SK-N-SH treated with all-trans-retinoic acid at 6 μM for 48 hours (cell line): ENCODE results near the gene CRADD.

Experiments used
- ATAC-seq: fragments of 200-7000 bp; cut with Tn5 transposase; 3 replicates; pipeline ENCODE4 v1.9.1; 2020; ENCODE audit warnings: mild to moderate bottlenecking, moderate library complexity
- ARNTL ChIP-seq: fragments of 450-650 bp; formaldehyde crosslinking; IDR thresholded peaks from 2 replicates; pipeline ENCODE4 v1.5.0; 2020; ENCODE audit warnings: low read depth, mild to moderate bottlenecking, moderate library complexity, borderline replicate concordance
- BACH2 ChIP-seq: fragments of 250-450 bp; sonication (Bioruptor Pico); IDR thresholded peaks from 2 replicates; pipeline ENCODE4 v1.9.0; 2021; ENCODE audit warnings: mild to moderate bottlenecking, borderline replicate concordance
- ESRRG ChIP-seq: fragments of 250-450 bp; sonication (Bioruptor Pico); IDR thresholded peaks from 2 replicates; pipeline ENCODE4 v1.6.1; 2021; ENCODE audit warnings: mild to moderate bottlenecking
- GLIS3 ChIP-seq: fragments of 250-450 bp; sonication (Bioruptor Pico); IDR thresholded peaks from 2 replicates; pipeline ENCODE4 v1.5.0; 2020; ENCODE audit warnings: mild to moderate bottlenecking, moderate library complexity
- ISL1 ChIP-seq: fragments of 250-450 bp; sonication (Bioruptor Pico); IDR thresholded peaks from 2 replicates; pipeline ENCODE4 v2.1.2; 2022; ENCODE audit warnings: mild to moderate bottlenecking, moderate library complexity
- OSR1 ChIP-seq: fragments of 250-450 bp; sonication (Bioruptor Pico); IDR thresholded peaks from 2 replicates; pipeline ENCODE4 v1.8.0; 2022; ENCODE audit warnings: moderate library complexity, mild to moderate bottlenecking, inconsistent platforms
- POU6F1 ChIP-seq: fragments of 250-450 bp; sonication (Bioruptor Pico); IDR thresholded peaks from 2 replicates; pipeline ENCODE4 v1.8.0; 2021; ENCODE audit warnings: low read depth, mild to moderate bottlenecking, moderate library complexity, borderline replicate concordance
- PPARA ChIP-seq: fragments of 250-450 bp; sonication (Bioruptor Pico); IDR thresholded peaks from 2 replicates; pipeline ENCODE4 v1.5.0; 2020; ENCODE audit warnings: mild to moderate bottlenecking, borderline replicate concordance
- RARB ChIP-seq: fragments of 250-450 bp; sonication (Bioruptor Pico); IDR thresholded peaks from 2 replicates; pipeline ENCODE4 v1.8.0; 2021; ENCODE audit warnings: mild to moderate bottlenecking, moderate library complexity
- SNAI2 ChIP-seq: fragments of 250-450 bp; sonication (Bioruptor Pico); IDR thresholded peaks from 2 replicates; pipeline ENCODE4 v1.5.0; 2020; ENCODE audit warnings: mild to moderate bottlenecking, moderate library complexity
- TCF4 ChIP-seq: fragments of 250-450 bp; sonication (Bioruptor Pico); IDR thresholded peaks from 2 replicates; pipeline ENCODE4 v1.8.0; 2021; ENCODE audit warnings: mild to moderate bottlenecking, moderate library complexity, borderline replicate concordance
- TSHZ2 ChIP-seq: fragments of 250-450 bp; sonication (Bioruptor Pico); IDR thresholded peaks from 2 replicates; pipeline ENCODE4 v1.5.0; 2020; ENCODE audit warnings: mild to moderate bottlenecking, moderate library complexity
- ZFP30 ChIP-seq: fragments of 450-650 bp; formaldehyde crosslinking; IDR thresholded peaks from 2 replicates; pipeline ENCODE4 v1.5.0; 2022; ENCODE audit warnings: mild to moderate bottlenecking, moderate library complexity
- ZNF565 ChIP-seq: fragments of 450-650 bp; formaldehyde crosslinking; conservative IDR thresholded peaks from 2 replicates; pipeline ENCODE4 v1.5.0; 2020; ENCODE audit warnings: low read depth, mild to moderate bottlenecking, moderate library complexity
- ZNF70 ChIP-seq: fragments of 450-650 bp; formaldehyde crosslinking; IDR thresholded peaks from 2 replicates; pipeline ENCODE4 v1.5.0; 2020; ENCODE audit warnings: mild to moderate bottlenecking, moderate library complexity
- ZNF8 ChIP-seq: fragments of 450-650 bp; formaldehyde crosslinking; IDR thresholded peaks from 2 replicates; pipeline ENCODE4 v1.5.0; 2020; ENCODE audit warnings: mild to moderate bottlenecking, moderate library complexity
- TF ChIP-seq, protein P1 (sequence below): fragments of 250-450 bp; sonication (Bioruptor Pico); IDR thresholded peaks from 2 replicates; pipeline ENCODE4 v1.5.1; 2021; ENCODE audit warnings: mild to moderate bottlenecking, moderate library complexity
- TF ChIP-seq, protein P2 (sequence below): fragments of 250-450 bp; sonication (Bioruptor Pico); IDR thresholded peaks from 2 replicates; pipeline ENCODE4 v1.5.1; 2020; ENCODE audit warnings: low read depth, mild to moderate bottlenecking, moderate library complexity

The CRADD gene

GRCh38 chr12:93894391-93895088 is 217.4 kb downstream of the CRADD start:
- peak; percentile 51 for ATAC-seq
- TF ChIP-seq ZNF565 (no peak), ZFP30 (CRISPR knock-in tag) (no peak), TCF4 (CRISPR knock-in tag) (no peak), BACH2 (CRISPR knock-in tag) (no peak), ISL1 (CRISPR knock-in tag) (peak; percentile 39; the same call in 1 of the 2 replicates), ESRRG (CRISPR knock-in tag) (no peak), SNAI2 (no peak)

DNA sequence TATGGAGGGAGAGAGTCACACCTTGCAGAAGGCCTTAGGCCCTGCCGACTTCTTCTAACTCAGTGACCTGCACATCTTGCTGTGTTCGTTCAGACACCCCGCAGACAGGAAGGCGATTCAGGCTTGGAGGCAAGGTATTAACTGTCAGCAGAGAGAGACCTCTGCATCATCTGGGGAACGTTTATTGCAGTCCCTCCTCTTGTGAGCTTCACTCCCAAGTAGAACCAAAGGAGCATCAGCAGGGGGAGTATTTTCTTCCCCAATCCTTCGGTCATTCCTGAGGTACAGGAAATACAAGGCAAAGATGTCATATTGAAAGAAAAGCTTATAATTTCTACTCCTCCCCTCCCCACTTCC is 217.9 kb downstream of the CRADD start:
- ATAC-seq = peak; percentile 15; the same call in 1 of the 3 replicates
- no peak for TF ChIP-seq ISL1 (CRISPR knock-in tag)
- TF ChIP-seq ZFP30 (CRISPR knock-in tag) = no peak
- no peak for TF ChIP-seq GLIS3
- no peak for TF ChIP-seq PPARA (CRISPR knock-in tag)
- TF ChIP-seq OSR1 = no peak
- TF ChIP-seq TCF4 (CRISPR knock-in tag) = no peak
- TF ChIP-seq, protein P1, sequence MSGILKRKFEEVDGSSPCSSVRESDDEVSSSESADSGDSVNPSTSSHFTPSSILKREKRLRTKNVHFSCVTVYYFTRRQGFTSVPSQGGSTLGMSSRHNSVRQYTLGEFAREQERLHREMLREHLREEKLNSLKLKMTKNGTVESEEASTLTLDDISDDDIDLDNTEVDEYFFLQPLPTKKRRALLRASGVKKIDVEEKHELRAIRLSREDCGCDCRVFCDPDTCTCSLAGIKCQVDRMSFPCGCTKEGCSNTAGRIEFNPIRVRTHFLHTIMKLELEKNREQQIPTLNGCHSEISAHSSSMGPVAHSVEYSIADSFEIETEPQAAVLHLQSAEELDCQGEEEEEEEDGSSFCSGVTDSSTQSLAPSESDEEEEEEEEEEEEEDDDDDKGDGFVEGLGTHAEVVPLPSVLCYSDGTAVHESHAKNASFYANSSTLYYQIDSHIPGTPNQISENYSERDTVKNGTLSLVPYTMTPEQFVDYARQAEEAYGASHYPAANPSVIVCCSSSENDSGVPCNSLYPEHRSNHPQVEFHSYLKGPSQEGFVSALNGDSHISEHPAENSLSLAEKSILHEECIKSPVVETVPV (CRISPR knock-in tag) = no peak
- TF ChIP-seq, protein P2, sequence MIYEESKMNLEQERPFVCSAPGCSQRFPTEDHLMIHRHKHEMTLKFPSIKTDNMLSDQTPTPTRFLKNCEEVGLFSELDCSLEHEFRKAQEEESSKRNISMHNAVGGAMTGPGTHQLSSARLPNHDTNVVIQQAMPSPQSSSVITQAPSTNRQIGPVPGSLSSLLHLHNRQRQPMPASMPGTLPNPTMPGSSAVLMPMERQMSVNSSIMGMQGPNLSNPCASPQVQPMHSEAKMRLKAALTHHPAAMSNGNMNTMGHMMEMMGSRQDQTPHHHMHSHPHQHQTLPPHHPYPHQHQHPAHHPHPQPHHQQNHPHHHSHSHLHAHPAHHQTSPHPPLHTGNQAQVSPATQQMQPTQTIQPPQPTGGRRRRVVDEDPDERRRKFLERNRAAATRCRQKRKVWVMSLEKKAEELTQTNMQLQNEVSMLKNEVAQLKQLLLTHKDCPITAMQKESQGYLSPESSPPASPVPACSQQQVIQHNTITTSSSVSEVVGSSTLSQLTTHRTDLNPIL = no peak
- TF ChIP-seq ZNF70 (CRISPR knock-in tag) = no peak
- TF ChIP-seq RARB = no peak
- TF ChIP-seq, all 23 proteins: peak for 0

DNA sequence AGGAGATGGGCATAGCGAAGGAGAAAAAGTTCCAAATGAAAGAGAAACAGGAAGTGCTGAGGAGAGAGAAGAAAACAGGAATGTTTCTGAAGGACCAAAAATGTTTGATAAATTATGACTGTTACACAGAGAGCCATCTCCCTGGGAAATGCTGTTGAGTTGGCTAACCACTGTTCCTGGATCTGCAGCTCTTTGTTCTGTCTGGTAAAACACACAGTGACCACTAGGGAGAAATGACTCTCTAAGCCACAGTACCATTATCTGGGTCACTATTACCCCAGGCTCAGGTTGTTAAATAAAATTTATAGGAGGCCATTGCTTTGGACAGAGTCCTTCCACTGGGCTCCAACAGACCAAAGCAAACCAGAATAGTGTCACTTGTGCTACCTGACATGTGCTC is 219.3 kb downstream of the CRADD start:
- TF ChIP-seq PPARA (CRISPR knock-in tag) (no peak), ESRRG (CRISPR knock-in tag) (no peak), ZNF8 (CRISPR knock-in tag) (no peak), ZFP30 (CRISPR knock-in tag) (no peak), TCF4 (CRISPR knock-in tag) (no peak)
- TF ChIP-seq, all 23 proteins: peak for 0
- peak; percentile 48; the same call in 2 of the 3 replicates for ATAC-seq

GRCh38 chr12:93896952-93897351 is 219.8 kb downstream of the CRADD start:
- ATAC-seq = no peak

GRCh38 chr12:93901739-93902138 is 224.6 kb downstream of the CRADD start:
- ATAC-seq = no peak
- TF ChIP-seq ZNF70 (CRISPR knock-in tag) (no peak), ESRRG (CRISPR knock-in tag) (no peak), ARNTL (CRISPR knock-in tag) (no peak), PPARA (CRISPR knock-in tag) (no peak), RARB (no peak), OSR1 (no peak), ZNF8 (CRISPR knock-in tag) (no peak), TCF4 (CRISPR knock-in tag) (no peak), POU6F1 (CRISPR knock-in tag) (no peak), BACH2 (CRISPR knock-in tag) (no peak), TSHZ2 (CRISPR knock-in tag) (no peak), ZFP30 (CRISPR knock-in tag) (no peak)
- TF ChIP-seq, protein P2 = no peak
- TF ChIP-seq, protein P1 (CRISPR knock-in tag) = no peak

More at GRCh38 chr12:93896952-93897351, 219.8 kb downstream of the CRADD start:
- no peak for TF ChIP-seq GLIS3
- TF ChIP-seq ZFP30 (CRISPR knock-in tag) = no peak
- TF ChIP-seq RARB = no peak
- TF ChIP-seq, protein P1 (CRISPR knock-in tag) = no peak
- no peak for TF ChIP-seq SNAI2
- no peak for TF ChIP-seq ZNF70 (CRISPR knock-in tag)
